GM11168 (cell line): ENCODE results near the gene ARAP1.

ENCODE experiments used
- in situ Hi-C: fragments of 300-500 bp; cut with MboI; formaldehyde crosslinking; loops from one replicate; pipeline ENCODE4 v1.12.0; 2022; ENCODE audit warnings: low sequenced_read_pairs; ENCODE audit not compliant: unreplicated experiment

The ARAP1 gene

GRCh38 chr11:72780296-72781062 is 28.3 kb upstream of the ARAP1 start:
- in situ Hi-C loops = no loop called here

DNA sequence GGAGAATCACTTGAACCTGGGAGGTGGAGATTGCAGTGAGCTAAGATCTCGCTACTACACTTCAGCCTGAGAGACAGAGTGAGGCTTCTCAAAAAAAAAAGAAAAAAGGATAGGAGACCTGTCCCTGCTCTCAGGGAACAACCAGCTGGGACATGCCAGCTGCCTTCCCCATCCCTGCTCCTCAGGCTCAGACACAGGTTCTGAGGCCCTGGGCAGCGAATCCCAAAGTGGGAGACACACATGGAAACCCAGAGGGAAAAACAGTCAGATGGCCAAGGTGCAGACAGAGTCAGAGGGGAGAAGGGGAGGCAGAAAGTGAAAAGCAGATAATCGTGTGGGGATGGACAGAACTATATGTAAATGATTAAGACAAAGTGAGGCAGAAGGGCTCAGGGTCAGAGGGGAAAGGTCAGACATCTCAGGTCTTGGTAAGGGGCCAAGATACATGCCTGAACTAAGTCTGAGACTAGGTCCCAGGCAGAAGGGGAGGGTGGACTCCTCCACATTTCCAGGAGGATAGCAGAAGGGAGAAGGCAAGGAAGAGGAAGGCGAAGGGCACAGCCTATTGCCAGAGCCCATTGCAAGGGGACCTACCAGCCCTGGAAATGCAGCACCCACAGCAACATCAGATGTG is 27.4 kb upstream of the ARAP1 start:
- in situ Hi-C loops = no loop called here

DNA sequence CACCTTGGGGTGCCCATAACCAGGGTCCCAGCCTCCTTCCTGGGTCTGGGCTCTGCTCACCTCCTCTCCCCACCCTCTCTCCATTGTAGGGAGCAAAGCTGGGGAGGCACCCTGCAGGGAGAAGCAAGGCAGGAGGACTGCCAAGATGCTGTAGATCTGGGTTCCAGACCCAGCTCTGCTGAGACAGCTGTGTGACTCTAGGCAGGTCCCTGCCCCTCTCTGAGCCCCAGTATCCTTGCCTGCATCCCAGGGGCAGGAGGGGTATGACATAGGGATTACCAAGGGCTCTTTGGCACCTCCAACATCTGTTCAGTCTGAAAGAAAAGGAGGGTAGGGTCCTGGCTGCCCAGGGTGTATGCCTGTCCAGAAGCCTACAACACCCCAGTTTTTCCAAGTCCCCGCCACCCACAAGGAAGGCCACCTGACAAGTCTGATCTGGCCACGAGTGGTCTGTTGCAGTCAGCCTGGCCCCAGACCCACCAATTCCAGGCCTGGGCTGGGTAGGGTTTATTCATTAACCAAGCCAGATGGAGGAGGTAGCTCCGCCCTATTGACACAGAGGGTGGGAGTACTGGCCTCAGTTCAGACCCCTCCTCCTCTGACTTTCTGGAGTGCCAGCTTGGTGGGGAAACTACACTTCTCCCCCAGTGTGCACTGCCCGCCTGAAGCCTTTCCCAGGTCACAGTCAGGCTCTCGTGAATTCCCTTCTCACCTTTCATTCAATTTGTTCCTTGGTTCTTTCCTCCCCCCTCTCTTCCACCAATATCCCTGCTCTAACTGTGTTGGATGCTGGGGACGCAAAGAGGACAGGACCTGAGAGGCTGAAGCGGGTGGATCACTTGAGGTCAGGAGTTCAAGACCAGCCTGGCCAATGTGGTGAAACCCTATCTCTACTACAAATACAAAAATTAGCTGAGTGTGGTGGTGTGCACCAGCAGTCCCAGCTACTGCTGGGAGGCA is 26.6 kb upstream of the ARAP1 start:
- in situ Hi-C loops = no loop called here

DNA sequence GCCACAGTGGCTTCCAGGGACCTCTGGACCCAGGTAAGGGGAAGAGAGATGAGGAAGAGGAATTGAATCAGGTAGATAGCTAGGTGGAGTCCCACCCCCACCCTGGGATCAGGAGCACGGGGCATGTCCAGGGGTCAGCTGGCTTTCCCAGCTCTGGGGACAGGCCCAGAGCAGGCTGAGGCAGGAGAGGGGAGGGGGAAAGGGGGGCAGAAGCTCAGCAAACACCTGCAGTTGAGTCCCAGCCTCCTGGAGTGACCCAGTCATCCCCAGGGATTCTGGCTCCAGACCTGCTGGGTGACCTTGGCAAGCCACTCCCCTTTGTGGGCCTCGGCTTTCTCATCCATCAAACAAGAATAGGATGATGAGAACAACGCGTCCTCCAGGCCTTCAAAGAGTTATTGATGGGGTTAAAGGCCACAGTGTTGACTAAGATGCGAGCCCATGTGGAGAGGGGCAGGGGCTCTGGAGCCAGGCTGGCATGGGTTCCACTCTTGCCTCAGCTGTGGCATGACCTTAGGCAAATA is 25.6 kb upstream of the ARAP1 start:
- in situ Hi-C loops = no loop called here

DNA sequence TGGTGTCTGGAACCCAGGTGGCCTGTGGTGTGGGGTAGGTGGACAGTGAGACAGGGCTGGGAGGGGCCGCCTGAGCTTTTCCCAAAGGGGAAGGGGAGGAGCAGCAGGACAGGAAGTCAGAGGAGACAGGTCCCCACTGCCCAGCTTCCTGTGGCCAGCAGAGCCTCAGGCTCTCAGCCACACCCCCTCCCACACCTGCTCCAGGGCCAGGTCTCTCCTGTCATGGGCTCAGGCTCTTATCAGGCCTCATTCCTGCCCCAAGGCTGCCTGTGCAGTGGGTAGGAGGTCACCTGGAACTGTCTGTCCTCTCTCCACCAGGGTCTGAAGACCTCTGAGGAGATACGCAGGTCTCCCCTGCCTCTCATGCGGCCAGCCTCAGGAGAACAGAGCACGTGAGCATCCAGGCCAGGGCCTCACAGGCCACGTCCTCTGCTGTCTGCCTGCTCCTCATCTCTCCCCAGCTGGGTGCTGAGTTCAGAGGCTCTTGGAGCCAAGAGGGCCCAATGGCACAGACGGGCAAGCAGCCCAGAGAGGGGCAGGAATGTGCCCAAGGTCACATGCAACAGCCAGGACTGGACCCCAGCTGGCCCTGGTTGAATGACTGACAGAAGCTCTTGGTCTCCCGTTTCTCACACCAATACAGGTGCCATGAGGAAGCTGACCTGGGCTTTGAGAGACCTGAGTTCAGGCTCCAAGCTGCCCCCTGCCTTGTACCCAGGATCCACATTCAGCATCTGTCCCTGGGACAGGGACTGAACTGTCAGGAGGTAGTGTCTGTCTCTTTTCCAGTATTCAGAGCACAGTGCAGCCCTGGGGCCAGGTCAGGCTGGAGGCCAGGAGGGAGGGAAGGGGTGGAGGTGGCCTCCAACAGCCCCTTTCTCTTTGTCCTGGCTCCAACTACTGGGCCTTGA is 24.9 kb upstream of the ARAP1 start:
- in situ Hi-C loops = no loop called here

DNA sequence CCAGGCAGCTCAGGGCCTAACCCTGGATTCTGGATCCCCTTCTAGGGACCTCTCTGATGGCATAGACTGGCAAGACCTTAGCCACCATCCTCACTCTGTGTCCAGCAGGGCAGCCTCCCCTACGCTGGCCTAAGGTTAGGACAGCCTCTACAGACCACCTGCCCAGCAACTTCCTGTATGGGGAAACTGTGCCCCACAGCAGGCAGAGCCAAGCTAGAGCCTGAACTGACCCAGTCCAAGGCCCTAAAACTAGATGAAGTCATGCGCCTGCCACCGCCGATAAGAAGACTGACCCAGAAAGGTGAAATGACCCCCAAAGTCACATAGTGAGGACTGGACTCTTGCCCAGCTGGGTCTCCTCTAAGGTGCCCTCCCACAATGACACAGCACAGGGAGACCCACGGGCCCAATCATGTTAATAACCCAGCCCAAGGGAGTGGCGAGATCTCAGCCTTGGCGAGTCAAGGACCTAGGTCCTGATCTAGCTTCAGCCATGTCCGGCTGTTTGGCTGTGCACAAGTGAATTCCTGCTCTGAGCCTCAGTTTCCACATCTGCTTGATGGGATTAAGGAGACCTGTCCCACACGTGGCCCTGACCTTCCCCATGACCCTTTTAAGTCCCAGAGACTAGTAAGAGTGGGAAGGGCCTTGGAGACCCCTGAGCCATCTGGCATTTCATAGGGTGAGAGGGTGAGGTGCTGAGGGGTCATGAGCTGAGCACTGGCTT is 24.1 kb upstream of the ARAP1 start:
- in situ Hi-C loops = no loop called here

DNA sequence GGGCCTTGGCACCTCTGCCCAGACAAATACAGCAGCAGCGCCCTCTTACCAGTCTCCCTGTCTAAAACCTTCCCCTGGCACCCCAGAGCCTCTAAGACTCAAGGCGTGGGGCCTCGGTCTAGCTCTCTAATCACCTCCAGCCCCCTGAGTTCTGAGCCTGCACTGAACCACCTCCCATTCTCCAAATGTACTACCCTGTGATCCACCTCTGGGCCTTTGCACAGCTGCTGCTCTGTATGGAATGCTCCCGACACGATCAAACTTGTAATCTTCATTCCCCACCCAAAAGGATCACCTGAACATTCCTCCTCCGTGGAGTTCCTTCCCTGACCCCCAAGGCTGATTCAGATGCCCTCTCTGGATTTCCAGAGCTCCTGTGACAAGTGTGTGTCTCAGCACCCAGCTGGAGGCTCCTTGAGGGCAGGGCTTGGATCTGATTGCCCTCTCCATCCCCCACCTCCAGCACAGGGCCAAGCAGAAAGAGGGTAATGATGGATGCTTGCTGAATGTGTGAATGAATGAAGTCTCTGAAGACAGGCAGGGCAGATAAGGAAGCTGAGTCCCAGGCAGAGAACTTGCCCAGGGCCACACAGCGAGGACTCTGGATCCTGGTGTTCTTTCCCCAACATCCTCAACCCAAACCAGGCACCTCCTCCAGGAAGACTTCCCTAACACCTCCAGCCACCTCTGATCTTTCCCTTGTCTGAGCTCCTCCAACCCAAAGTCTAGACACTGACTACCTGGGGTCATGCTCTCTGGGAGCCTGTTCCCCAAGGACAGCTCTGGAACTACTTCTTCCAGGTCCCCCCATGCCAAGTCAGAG is 23.3 kb upstream of the ARAP1 start:
- in situ Hi-C loops = no loop called here

DNA sequence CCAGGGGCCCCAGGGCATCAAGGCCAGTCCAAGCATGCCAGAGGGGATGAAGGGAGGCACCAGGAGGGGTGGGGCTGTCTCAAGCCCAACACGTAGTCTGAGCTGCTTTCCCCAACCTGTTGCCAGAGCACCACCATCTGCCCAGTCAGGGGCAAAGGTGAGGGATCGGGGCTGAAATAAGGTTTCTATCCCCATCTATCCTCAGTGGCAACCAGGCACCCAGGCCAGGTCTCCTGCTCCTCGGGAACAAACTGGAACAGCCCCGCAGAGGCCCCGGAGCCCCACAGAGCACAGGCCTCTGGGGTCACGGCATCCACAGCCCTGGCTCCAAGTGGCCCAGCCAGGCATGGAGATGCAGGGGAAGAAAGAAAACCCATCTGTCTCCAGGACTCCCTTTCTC is 22.3 kb upstream of the ARAP1 start:
- in situ Hi-C loops = no loop called here

DNA sequence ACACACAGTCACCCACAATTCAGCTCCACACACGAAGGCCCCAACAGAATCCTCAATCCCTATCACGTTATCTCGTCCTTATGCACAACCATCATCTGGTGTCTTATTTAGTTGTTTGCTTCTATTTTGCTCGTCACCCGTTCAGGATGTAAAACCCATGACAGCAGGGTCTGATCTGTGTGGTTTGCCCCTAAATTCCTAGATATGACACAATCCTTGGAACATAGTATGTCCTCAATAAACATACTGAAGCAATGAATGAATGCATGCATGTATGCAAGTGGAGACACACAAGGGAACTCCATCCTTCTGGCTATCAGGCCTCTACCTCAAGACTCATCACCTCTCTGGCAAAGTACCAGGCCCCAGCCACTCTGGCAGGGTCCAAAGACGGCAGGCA is 21.5 kb upstream of the ARAP1 start:
- in situ Hi-C loops = no loop called here

- in situ Hi-C loops = no loop called here
Measured at GRCh38 chr11:72773291-72773690, 21.1 kb upstream of the ARAP1 start.

DNA sequence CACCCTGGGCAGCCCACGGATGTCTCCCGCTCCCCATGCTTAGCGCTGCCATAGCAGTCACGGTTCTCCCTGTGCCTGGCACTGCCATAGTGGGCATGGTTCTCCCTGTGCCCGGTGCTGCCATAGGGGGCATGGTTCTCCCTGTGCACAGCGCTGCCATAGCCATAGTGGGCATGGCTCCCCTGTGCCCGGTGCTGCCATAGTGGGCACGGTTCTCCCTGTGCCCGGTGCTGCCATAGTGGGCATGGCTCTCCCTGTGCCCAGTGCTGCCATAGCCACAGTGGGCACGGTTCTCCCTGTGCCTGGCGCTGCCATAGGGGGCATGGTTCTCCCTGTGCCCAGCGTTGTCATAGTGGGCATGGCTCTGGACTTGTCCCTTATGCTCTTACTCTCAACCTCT is 19.9 kb upstream of the ARAP1 start:
- in situ Hi-C loops = no loop called here

DNA sequence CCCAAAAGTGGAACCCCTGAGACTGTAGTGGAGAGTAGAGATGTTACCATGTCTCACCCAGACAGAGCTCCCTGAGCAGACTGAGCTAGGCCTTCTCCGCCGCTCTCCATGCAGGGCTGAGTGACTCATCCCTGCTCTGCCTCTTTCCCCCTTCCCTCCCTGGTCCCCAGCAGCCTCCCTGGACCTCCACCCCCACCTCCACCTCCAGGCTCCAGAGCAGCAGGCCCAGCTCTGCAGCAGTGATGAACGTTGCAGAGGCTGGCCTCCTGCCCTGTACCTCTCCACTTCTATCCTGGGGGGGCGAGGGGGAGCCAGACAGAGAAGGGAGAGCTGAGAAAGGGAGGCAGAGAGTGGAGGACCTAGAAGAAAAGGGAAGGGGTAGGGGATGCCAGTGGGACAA is 19.3 kb upstream of the ARAP1 start:
- in situ Hi-C loops = no loop called here

- in situ Hi-C loops = no loop called here
Measured at GRCh38 chr11:72770799-72771198, 18.6 kb upstream of the ARAP1 start.

- in situ Hi-C loops = no loop called here
Measured at GRCh38 chr11:72769680-72770079, 17.5 kb upstream of the ARAP1 start.

DNA sequence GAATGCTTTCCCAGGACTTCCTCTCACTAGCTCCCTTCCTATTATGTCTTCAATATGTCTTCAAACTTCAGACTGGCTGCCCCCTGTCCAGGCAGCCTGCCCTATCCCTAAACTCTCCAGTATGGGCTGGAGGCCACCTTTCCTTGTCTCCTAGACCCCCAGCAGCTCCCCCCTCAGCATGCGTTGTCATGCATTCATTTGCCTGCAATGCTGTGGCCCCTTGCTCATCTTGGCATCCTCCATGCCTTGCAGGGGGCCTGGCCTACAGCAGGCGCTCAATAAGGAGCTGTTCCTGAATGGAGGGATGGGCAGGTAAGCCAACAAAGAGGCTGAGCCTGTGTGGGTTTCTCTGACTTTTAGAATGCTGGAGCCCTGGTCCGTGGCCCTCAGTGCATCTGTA is 16.4 kb upstream of the ARAP1 start:
- in situ Hi-C loops = no loop called here

GRCh38 chr11:72767203-72768062 is 15.2 kb upstream of the ARAP1 start:
- in situ Hi-C loops = no loop called here

GRCh38 chr11:72766152-72766902 is 14.1 kb upstream of the ARAP1 start:
- in situ Hi-C loops = no loop called here
